H9 (cell line): ENCODE data around the gene TRIM67. TPM values are rescaled to one million over a fixed set of nuclear protein-coding genes. Genes with fewer than 3 reads are reported as not detected.

Source experiments
- DNase-seq: peaks from one replicate; pipeline ENCODE4 v3.0.0-alpha.2; 2017
- H2AFZ ChIP-seq: one replicate; pipeline ENCODE4 v1.6.1; 2013; ENCODE audit warnings: mild to moderate bottlenecking, low read length, control low read depth, moderate library complexity
- H2AK5ac ChIP-seq: 2 replicates; pipeline ENCODE4 v1.6.1; 2013; ENCODE audit warnings: low read length, control low read depth, mixed read lengths; ENCODE audit not compliant: insufficient read length
- H2BK120ac ChIP-seq: one replicate; pipeline ENCODE4 v1.6.1; 2013; ENCODE audit warnings: low read depth, mild to moderate bottlenecking, low read length, control low read depth, inconsistent platforms; ENCODE audit not compliant: poor library complexity, severe bottlenecking
- H2BK12ac ChIP-seq: 2 replicates; pipeline ENCODE4 v1.6.1; 2013; ENCODE audit warnings: low read length, control low read depth, mixed read lengths, low read depth; ENCODE audit not compliant: insufficient read length
- H2BK15ac ChIP-seq: 2 replicates; pipeline ENCODE4 v1.6.1; 2013; ENCODE audit warnings: low read depth, low read length, control low read depth
- H2BK20ac ChIP-seq: one replicate; pipeline ENCODE4 v1.6.1; 2013; ENCODE audit warnings: low read depth, mild to moderate bottlenecking, low read length, control low read depth, inconsistent platforms; ENCODE audit not compliant: poor library complexity, severe bottlenecking
- H2BK5ac ChIP-seq: 2 replicates; pipeline ENCODE4 v1.6.1; 2013; ENCODE audit warnings: low read length, control low read depth, mixed read lengths; ENCODE audit not compliant: insufficient read length
- H3K14ac ChIP-seq: 2 replicates; pipeline ENCODE4 v1.6.1; 2013; ENCODE audit warnings: low read length, control low read depth; ENCODE audit not compliant: insufficient read depth
- H3K18ac ChIP-seq: 2 replicates; pipeline ENCODE4 v1.6.1; 2013; ENCODE audit warnings: low read depth, mild to moderate bottlenecking, mixed read lengths, low read length, control low read depth; ENCODE audit not compliant: insufficient read length
- H3K23ac ChIP-seq: 2 replicates; pipeline ENCODE4 v1.6.1; 2013; ENCODE audit warnings: low read length, control low read depth, mixed read lengths, low read depth; ENCODE audit not compliant: insufficient read length
- H3K23me2 ChIP-seq: 2 replicates; pipeline ENCODE4 v1.6.1; 2013; ENCODE audit warnings: low read depth, mild to moderate bottlenecking, mixed read lengths, low read length, control low read depth; ENCODE audit not compliant: insufficient read length, poor library complexity, severe bottlenecking
- H3K27ac ChIP-seq: 2 replicates; pipeline ENCODE4 v1.5.1; 2013; ENCODE audit warnings: low read length, control low read depth, mixed read lengths, low read depth; ENCODE audit not compliant: insufficient read length
- H3K27me3 ChIP-seq: 2 replicates; pipeline ENCODE4 v1.6.1; 2013; ENCODE audit warnings: low read length, control low read depth, inconsistent platforms; ENCODE audit not compliant: insufficient read depth
- H3K4ac ChIP-seq: 2 replicates; pipeline ENCODE4 v1.6.1; 2013; ENCODE audit warnings: low read depth, mild to moderate bottlenecking, control low read depth, inconsistent platforms, low read length, moderate library complexity
- H3K4me1 ChIP-seq: 2 replicates; pipeline ENCODE4 v1.6.1; 2013; ENCODE audit warnings: low read length, control low read depth, inconsistent platforms; ENCODE audit not compliant: insufficient read depth
- H3K4me2 ChIP-seq: 2 replicates; pipeline ENCODE4 v1.6.1; 2013; ENCODE audit warnings: low read length, control low read depth, mixed read lengths; ENCODE audit not compliant: insufficient read length, insufficient read depth
- H3K56ac ChIP-seq: 2 replicates; pipeline ENCODE4 v1.6.1; 2013; ENCODE audit warnings: low read depth, mild to moderate bottlenecking, mixed read lengths, low read length, control low read depth; ENCODE audit not compliant: insufficient read length
- H3K79me1 ChIP-seq: 2 replicates; pipeline ENCODE4 v1.6.1; 2013; ENCODE audit warnings: low read depth, mild to moderate bottlenecking, moderate library complexity, low read length, control low read depth, inconsistent platforms; ENCODE audit not compliant: insufficient read depth, poor library complexity, severe bottlenecking
- H3K79me2 ChIP-seq: 2 replicates; pipeline ENCODE4 v1.6.1; 2013; ENCODE audit warnings: low read length, control low read depth, inconsistent platforms; ENCODE audit not compliant: insufficient read depth
- H3K9ac ChIP-seq: 2 replicates; pipeline ENCODE4 v1.6.1; 2013; ENCODE audit warnings: low read length, control low read depth, mixed read lengths; ENCODE audit not compliant: insufficient read length; ENCODE audit errors: extremely low read depth
- H3K9me3 ChIP-seq: one replicate; pipeline ENCODE4 v1.6.1; 2013; ENCODE audit warnings: low read depth, low read length, inconsistent platforms; ENCODE audit not compliant: control insufficient read depth
- H3T11ph ChIP-seq: one replicate; pipeline ENCODE4 v1.6.1; 2013; ENCODE audit warnings: mild to moderate bottlenecking, low read length, control low read depth, inconsistent platforms
- H4K20me1 ChIP-seq: one replicate; pipeline ENCODE4 v1.6.1; 2013; ENCODE audit not compliant: control insufficient read depth, insufficient read length, insufficient read depth
- H4K5ac ChIP-seq: 2 replicates; pipeline ENCODE4 v1.6.1; 2013; ENCODE audit warnings: low read depth, mild to moderate bottlenecking, mixed read lengths, low read length, control low read depth; ENCODE audit not compliant: insufficient read length
- H4K8ac ChIP-seq: replicated peaks from 2 replicates; pipeline ENCODE4 v1.6.1; 2013; ENCODE audit warnings: low read length, control low read depth, mixed read lengths, low read depth; ENCODE audit not compliant: insufficient read length
- H4K91ac ChIP-seq: 2 replicates; pipeline ENCODE4 v1.6.1; 2013; ENCODE audit warnings: low read depth, mild to moderate bottlenecking, moderate library complexity, mixed read lengths, low read length, control low read depth; ENCODE audit not compliant: insufficient read length
- H3K27ac Mint-ChIP-seq, 3 experiments: 2 replicates in 2 of 3; 3 replicates in 1 of 3; pipeline ENCODE4 v1.8.0; 2020 to 2021; ENCODE audit warnings: mixed read lengths in 3 of 3, mild to moderate bottlenecking in 1 of 3, moderate library complexity in 1 of 3
- H3K27me3 Mint-ChIP-seq: 2 replicates; pipeline ENCODE4 v1.8.0; 2021; ENCODE audit warnings: low read depth, mild to moderate bottlenecking, moderate library complexity, mixed read lengths
- H3K36me3 Mint-ChIP-seq, 3 experiments: 2 replicates in 2 of 3; 3 replicates in 1 of 3; pipeline ENCODE4 v1.8.0; 2020 to 2021; ENCODE audit warnings: low read depth in 3 of 3, mixed read lengths in 3 of 3; ENCODE audit not compliant: insufficient read depth in 1 of 3
- H3K4me1 Mint-ChIP-seq, 2 experiments: 2 replicates each; pipeline ENCODE4 v1.8.0; 2020; ENCODE audit warnings: mixed read lengths in 2 of 2
- H3K4me3 Mint-ChIP-seq, 2 experiments: 2 replicates in 1 of 2; 3 replicates in 1 of 2; pipeline ENCODE4 v1.8.0; 2020 to 2021; ENCODE audit warnings: mild to moderate bottlenecking in 2 of 2, mixed read lengths in 2 of 2, moderate library complexity in 1 of 2
- H3K9me3 Mint-ChIP-seq, 2 experiments: 2 replicates in 1 of 2; 3 replicates in 1 of 2; pipeline ENCODE4 v1.8.0; 2020; ENCODE audit warnings: mild to moderate bottlenecking in 2 of 2, mixed read lengths in 2 of 2, moderate library complexity in 1 of 2
- WGBS: extraction: QIAGEN DNeasy Blood & Tissue Kit; methylation state at CpG from one replicate; pipeline ENCODE4 v1.1.7; 2013; ENCODE audit warnings: missing lambda C conversion rate, low lambda C conversion rate, mixed read lengths; ENCODE audit not compliant: insufficient read length; ENCODE audit errors: extremely low coverage; 5-methylcytosine and 5-hydroxymethylcytosine counted together
- total RNA-seq: library from RNA; stranded (reverse); gene quantifications from 2 replicates; pipeline ENCODE4 v1.2.1, GENCODE V29; 2021
- TF ChIP-seq, protein P1 (sequence below): fragments of 200-600 bp; sonication (generic); conservative IDR thresholded peaks from 3 replicates; pipeline ENCODE4 v1.8.0; 2021; ENCODE audit warnings: antibody characterized with exemption, mild to moderate bottlenecking

TRIM67 gene
- total RNA-seq, 1 experiment from 2014 or later, result not detected

DNA sequence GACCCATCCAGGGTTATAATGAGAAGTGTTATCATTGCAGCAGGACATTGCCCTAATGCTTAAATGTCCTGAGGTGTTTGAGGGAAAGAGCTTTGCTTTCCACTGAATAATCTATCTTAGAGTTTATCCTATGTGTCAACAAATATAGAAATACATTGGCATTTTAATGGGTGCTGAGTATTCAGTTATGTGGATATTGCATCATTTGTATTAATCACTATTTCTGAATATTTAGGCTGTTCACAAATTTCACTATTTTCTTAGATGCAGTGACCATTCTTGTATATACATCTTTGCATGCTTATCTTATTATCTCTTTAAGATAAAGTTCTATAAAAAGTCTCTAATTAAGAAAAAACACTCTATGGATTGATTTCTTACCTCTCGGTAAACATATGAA, 18.2 kb downstream of the TRIM67 start:
- H4K8ac ChIP-seq, result no peak overlapping the region
- H3K4ac ChIP-seq, result no peak overlapping the region
- H3K9ac ChIP-seq, result no peak overlapping the region
- no peak overlapping the region for H3K4me3 Mint-ChIP-seq
- TF ChIP-seq, protein P1, sequence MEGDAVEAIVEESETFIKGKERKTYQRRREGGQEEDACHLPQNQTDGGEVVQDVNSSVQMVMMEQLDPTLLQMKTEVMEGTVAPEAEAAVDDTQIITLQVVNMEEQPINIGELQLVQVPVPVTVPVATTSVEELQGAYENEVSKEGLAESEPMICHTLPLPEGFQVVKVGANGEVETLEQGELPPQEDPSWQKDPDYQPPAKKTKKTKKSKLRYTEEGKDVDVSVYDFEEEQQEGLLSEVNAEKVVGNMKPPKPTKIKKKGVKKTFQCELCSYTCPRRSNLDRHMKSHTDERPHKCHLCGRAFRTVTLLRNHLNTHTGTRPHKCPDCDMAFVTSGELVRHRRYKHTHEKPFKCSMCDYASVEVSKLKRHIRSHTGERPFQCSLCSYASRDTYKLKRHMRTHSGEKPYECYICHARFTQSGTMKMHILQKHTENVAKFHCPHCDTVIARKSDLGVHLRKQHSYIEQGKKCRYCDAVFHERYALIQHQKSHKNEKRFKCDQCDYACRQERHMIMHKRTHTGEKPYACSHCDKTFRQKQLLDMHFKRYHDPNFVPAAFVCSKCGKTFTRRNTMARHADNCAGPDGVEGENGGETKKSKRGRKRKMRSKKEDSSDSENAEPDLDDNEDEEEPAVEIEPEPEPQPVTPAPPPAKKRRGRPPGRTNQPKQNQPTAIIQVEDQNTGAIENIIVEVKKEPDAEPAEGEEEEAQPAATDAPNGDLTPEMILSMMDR, result no peak
- DNase-seq, result no peak
- no peaks in the 10 kb centered on the region for H4K20me1 ChIP-seq
- H3K9me3 Mint-ChIP-seq, result peaks cover 5 to 13% of the 10 kb centered on the region in 2 experiments; a peak in 3 of 5 replicates
- no peaks in the 10 kb centered on the region for H3K79me2 ChIP-seq
- no peak overlapping the region for H3K27ac ChIP-seq
- WGBS, result no CpG with 5 or more reads among the region's 1 CpG
- H2BK12ac ChIP-seq, result no peak overlapping the region
- H3K27ac Mint-ChIP-seq, result no peak overlapping the region
- no peaks in the 10 kb centered on the region for H3K23me2 ChIP-seq
- H3T11ph ChIP-seq, result no peak overlapping the region
- H3K18ac ChIP-seq, result no peak overlapping the region
- H2AFZ ChIP-seq, result no peak overlapping the region
- H3K23ac ChIP-seq, result no peak overlapping the region
- H3K27me3 Mint-ChIP-seq, result peaks cover 91% of the 10 kb centered on the region
- no peak overlapping the region for H2BK20ac ChIP-seq
- no peak overlapping the region for H2BK15ac ChIP-seq
- H3K4me1 ChIP-seq, result no peaks in the 10 kb centered on the region
- H4K91ac ChIP-seq, result no peak overlapping the region
- H3K79me1 ChIP-seq, result no peaks in the 10 kb centered on the region
- H3K27me3 ChIP-seq, result peaks cover under 1% of the 10 kb centered on the region; the same call in 1 of the 2 replicates
- no peak overlapping the region for H2BK5ac ChIP-seq
- H3K36me3 Mint-ChIP-seq, result no peaks in the 10 kb centered on the region
- no peak overlapping the region for H3K14ac ChIP-seq
- H3K4me1 Mint-ChIP-seq, result peaks cover 17 to 38% of the 10 kb centered on the region in 2 experiments
- no peak overlapping the region for H3K56ac ChIP-seq
- H3K9me3 ChIP-seq, result no peaks in the 10 kb centered on the region
- no peak overlapping the region for H4K5ac ChIP-seq
- H2AK5ac ChIP-seq, result no peak overlapping the region
- H2BK120ac ChIP-seq, result no peak overlapping the region
- H3K4me2 ChIP-seq, result no peak overlapping the region
